ENCODE measurements around the gene PRKAB1. TPM values are rescaled to one million over a fixed set of nuclear protein-coding genes. Genes with fewer than 3 reads are reported as not detected.
A peak's percentile ranks its signal among the peaks of the same experiment; 100 is the strongest.

PRKAB1 gene
- total and polyA plus RNA-seq, 9 of the 15 experiments (the other 6 are each of a cell fraction or from before 2014, with no cell fraction given), result 32.6 to 94.2 (median 63.8) TPM

DNA sequence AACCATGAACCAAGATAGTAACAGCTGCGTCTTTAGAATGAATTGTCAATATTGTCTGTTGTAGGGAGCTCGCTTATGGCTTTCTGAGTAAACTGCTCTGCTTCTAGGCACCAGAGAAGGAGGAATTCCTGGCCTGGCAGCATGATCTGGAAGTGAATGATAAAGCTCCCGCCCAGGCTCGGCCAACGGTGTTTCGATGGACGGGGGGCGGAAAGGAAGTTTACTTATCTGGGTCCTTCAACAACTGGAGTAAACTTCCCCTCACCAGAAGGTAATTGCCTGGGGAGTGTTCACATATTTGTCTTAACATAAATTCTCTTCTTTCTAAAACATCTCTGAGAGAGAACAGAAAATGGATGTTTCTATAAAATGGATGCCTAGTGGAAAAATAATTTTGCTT lies 4.3 kb downstream of the PRKAB1 start (continued):
- TF ChIP-seq, protein P1, sequence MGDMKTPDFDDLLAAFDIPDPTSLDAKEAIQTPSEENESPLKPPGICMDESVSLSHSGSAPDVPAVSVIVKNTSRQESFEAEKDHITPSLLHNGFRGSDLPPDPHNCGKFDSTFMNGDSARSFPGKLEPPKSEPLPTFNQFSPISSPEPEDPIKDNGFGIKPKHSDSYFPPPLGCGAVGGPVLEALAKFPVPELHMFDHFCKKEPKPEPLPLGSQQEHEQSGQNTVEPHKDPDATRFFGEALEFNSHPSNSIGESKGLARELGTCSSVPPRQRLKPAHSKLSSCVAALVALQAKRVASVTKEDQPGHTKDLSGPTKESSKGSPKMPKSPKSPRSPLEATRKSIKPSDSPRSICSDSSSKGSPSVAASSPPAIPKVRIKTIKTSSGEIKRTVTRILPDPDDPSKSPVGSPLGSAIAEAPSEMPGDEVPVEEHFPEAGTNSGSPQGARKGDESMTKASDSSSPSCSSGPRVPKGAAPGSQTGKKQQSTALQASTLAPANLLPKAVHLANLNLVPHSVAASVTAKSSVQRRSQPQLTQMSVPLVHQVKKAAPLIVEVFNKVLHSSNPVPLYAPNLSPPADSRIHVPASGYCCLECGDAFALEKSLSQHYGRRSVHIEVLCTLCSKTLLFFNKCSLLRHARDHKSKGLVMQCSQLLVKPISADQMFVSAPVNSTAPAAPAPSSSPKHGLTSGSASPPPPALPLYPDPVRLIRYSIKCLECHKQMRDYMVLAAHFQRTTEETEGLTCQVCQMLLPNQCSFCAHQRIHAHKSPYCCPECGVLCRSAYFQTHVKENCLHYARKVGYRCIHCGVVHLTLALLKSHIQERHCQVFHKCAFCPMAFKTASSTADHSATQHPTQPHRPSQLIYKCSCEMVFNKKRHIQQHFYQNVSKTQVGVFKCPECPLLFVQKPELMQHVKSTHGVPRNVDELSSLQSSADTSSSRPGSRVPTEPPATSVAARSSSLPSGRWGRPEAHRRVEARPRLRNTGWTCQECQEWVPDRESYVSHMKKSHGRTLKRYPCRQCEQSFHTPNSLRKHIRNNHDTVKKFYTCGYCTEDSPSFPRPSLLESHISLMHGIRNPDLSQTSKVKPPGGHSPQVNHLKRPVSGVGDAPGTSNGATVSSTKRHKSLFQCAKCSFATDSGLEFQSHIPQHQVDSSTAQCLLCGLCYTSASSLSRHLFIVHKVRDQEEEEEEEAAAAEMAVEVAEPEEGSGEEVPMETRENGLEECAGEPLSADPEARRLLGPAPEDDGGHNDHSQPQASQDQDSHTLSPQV (IDR thresholded peaks at IDR 0.05), result 0 out of 2 replicates have a peak, but pooled peaks have one; percentile 17
- TF ChIP-seq CBFA2T2 (conservative IDR thresholded peaks at IDR 0.05), result peak; percentile 73
- TF ChIP-seq HMGN3 (IDR thresholded peaks at IDR 0.05; ENCODE audit: borderline replicate concordance, extremely low read depth, insufficient read length, low read depth, low read length), result no peak
- no peak for TF ChIP-seq SNIP1 (IDR thresholded peaks at IDR 0.05; ENCODE audit: low read depth)
- TF ChIP-seq, protein P2, sequence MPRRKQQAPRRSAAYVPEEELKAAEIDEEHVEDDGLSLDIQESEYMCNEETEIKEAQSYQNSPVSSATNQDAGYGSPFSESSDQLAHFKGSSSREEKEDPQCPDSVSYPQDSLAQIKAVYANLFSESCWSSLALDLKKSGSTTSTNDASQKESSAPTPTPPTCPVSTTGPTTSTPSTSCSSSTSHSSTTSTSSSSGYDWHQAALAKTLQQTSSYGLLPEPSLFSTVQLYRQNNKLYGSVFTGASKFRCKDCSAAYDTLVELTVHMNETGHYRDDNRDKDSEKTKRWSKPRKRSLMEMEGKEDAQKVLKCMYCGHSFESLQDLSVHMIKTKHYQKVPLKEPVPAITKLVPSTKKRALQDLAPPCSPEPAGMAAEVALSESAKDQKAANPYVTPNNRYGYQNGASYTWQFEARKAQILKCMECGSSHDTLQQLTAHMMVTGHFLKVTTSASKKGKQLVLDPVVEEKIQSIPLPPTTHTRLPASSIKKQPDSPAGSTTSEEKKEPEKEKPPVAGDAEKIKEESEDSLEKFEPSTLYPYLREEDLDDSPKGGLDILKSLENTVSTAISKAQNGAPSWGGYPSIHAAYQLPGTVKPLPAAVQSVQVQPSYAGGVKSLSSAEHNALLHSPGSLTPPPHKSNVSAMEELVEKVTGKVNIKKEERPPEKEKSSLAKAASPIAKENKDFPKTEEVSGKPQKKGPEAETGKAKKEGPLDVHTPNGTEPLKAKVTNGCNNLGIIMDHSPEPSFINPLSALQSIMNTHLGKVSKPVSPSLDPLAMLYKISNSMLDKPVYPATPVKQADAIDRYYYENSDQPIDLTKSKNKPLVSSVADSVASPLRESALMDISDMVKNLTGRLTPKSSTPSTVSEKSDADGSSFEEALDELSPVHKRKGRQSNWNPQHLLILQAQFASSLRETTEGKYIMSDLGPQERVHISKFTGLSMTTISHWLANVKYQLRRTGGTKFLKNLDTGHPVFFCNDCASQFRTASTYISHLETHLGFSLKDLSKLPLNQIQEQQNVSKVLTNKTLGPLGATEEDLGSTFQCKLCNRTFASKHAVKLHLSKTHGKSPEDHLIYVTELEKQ (CRISPR knock-in tag; IDR thresholded peaks at IDR 0.05), result no peak
- no peak for TF ChIP-seq PHB (CRISPR knock-in tag; IDR thresholded peaks at IDR 0.05)
- no peak for TF ChIP-seq MAFF (IDR thresholded peaks at IDR 0.05; ENCODE audit: low read length)
- TF ChIP-seq, protein P3, sequence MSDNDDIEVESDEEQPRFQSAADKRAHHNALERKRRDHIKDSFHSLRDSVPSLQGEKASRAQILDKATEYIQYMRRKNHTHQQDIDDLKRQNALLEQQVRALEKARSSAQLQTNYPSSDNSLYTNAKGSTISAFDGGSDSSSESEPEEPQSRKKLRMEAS (CRISPR knock-in tag; IDR thresholded peaks at IDR 0.05), result no peak
- TF ChIP-seq RBFOX2 (IDR thresholded peaks at IDR 0.05; ENCODE audit: low read depth, low read length), result no peak
- peak; percentile 77 for TF ChIP-seq CXXC5 (CRISPR knock-in tag; IDR thresholded peaks at IDR 0.05)
- no peak for TF ChIP-seq ZKSCAN8 (CRISPR knock-in tag; IDR thresholded peaks at IDR 0.05)
- TF ChIP-seq, protein P4, sequence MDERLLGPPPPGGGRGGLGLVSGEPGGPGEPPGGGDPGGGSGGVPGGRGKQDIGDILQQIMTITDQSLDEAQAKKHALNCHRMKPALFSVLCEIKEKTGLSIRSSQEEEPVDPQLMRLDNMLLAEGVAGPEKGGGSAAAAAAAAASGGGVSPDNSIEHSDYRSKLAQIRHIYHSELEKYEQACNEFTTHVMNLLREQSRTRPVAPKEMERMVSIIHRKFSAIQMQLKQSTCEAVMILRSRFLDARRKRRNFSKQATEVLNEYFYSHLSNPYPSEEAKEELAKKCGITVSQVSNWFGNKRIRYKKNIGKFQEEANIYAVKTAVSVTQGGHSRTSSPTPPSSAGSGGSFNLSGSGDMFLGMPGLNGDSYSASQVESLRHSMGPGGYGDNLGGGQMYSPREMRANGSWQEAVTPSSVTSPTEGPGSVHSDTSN (CRISPR knock-in tag; IDR thresholded peaks at IDR 0.05; ENCODE audit: low read depth), result no peak
- TF ChIP-seq, protein P4 (tag; conservative IDR thresholded peaks at IDR 0.05; ENCODE audit: low read depth), result no peak
- peak; percentile 54; the same call in 1 of the 2 replicates for TF ChIP-seq KLF16 (IDR thresholded peaks at IDR 0.05)
- no peak; the same call in 1 of the 2 replicates for TF ChIP-seq ETV1 (tag; conservative IDR thresholded peaks at IDR 0.05; ENCODE audit: low read depth)
- no peak for TF ChIP-seq PTRF (tag; IDR thresholded peaks at IDR 0.05)
- TF ChIP-seq, protein P5, sequence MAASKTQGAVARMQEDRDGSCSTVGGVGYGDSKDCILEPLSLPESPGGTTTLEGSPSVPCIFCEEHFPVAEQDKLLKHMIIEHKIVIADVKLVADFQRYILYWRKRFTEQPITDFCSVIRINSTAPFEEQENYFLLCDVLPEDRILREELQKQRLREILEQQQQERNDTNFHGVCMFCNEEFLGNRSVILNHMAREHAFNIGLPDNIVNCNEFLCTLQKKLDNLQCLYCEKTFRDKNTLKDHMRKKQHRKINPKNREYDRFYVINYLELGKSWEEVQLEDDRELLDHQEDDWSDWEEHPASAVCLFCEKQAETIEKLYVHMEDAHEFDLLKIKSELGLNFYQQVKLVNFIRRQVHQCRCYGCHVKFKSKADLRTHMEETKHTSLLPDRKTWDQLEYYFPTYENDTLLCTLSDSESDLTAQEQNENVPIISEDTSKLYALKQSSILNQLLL (CRISPR knock-in tag; IDR thresholded peaks at IDR 0.05; ENCODE audit: borderline replicate concordance), result no peak

All from K562 (cell line).